ENCODE measurements around the gene TFEC. TPM values are rescaled to one million over a fixed set of nuclear protein-coding genes. Genes with fewer than 3 reads are reported as not detected.

TFEC gene
- total and polyA plus RNA-seq, 10 of the 15 experiments (the other 5 are each of a cell fraction or from before 2014, with no cell fraction given) = 0.18 to 5.8 (median 2.4) TPM

GRCh38 chr7:115888981-115889668 lies 141.4 kb downstream of the TFEC start (continued):
- TF ChIP-seq PKNOX1 (IDR thresholded peaks at IDR 0.05) (no peak), ATF7 (IDR thresholded peaks at IDR 0.05; ENCODE audit: low read depth) (no peak)

GRCh38 chr7:115885550-115885949 lies 145.0 kb downstream of the TFEC start:
- FAIRE-seq (no peak), DNase-seq (ENCODE audit: low read depth, low spot score) (no peak), ATAC-seq (no peak)
- no peak overlapping the region for H3K4me2 ChIP-seq (ENCODE audit: control insufficient read depth, insufficient read depth)
- no peaks in the 10 kb centered on the region for H4K20me1 ChIP-seq (ENCODE audit: control insufficient read depth, insufficient read depth)
- ChIA-PET SMC1A (ENCODE audit: uncharacterized antibody, unreplicated experiment) (no interaction called here), POLR2A (no interaction called here), CTCF (no interaction called here), RAD21 (ENCODE audit: unreplicated experiment) (no interaction called here)
- H2AFZ ChIP-seq (ENCODE audit: control insufficient read depth, low read depth, low read length) = no peak overlapping the region
- H3K79me2 ChIP-seq (ENCODE audit: control insufficient read depth, insufficient read depth, low read length) = no peaks in the 10 kb centered on the region
- H3K9ac ChIP-seq (ENCODE audit: control insufficient read depth, insufficient read depth, low read length) = no peak overlapping the region
- no peaks in the 10 kb centered on the region for H3K27me3 ChIP-seq (replicated peaks in 1 of 2; ENCODE audit: control insufficient read depth in 2 of 2, insufficient read depth in 2 of 2, low read length in 1 of 2)
- intact Hi-C loops (cut with micrococcal nuclease; ENCODE audit: unreplicated experiment) = no loop called here
- no peaks in the 10 kb centered on the region for H3K9me3 ChIP-seq (replicated peaks; ENCODE audit: control insufficient read depth, insufficient read depth, low read length)
- H3K27ac ChIP-seq (ENCODE audit: control insufficient read depth, insufficient read depth) = no peak overlapping the region
- no TSS peak for BruUV-seq (replicated peaks)
- WGBS (ENCODE audit: insufficient coverage, insufficient replicate concordance, low lambda C conversion rate, missing lambda C conversion rate) = 2% methylated on average over 2 of the region's 2 CpGs
- in situ Hi-C loops (cut with MboI) = no loop called here
- no peak overlapping the region for H3K4me3 ChIP-seq
- no peaks in the 10 kb centered on the region for H3K4me1 ChIP-seq (ENCODE audit: control insufficient read depth, insufficient read depth, low read length)
- no peaks in the 10 kb centered on the region for H3K36me3 ChIP-seq (ENCODE audit: control insufficient read depth in 2 of 2, insufficient read depth in 2 of 2, low read length in 1 of 2)
- TF ChIP-seq ZNF274 (IDR thresholded peaks at IDR 0.05; ENCODE audit: insufficient read depth, insufficient read length) (no peak), CREM (IDR thresholded peaks at IDR 0.05; ENCODE audit: low read depth) (no peak), MYB (IDR thresholded peaks at IDR 0.05; ENCODE audit: borderline replicate concordance, low read depth, low read length) (no peak), POU2F2 (IDR thresholded peaks at IDR 0.05; ENCODE audit: borderline replicate concordance, low read depth, low read length) (no peak), ZNF207 (IDR thresholded peaks at IDR 0.05; ENCODE audit: borderline replicate concordance) (no peak), ATF7 (IDR thresholded peaks at IDR 0.05; ENCODE audit: low read depth) (no peak), SP1 (IDR thresholded peaks at IDR 0.05; ENCODE audit: low read depth, low read length) (no peak), SREBF1 (IDR thresholded peaks at IDR 0.05; ENCODE audit: low read length) (no peak), EP300 (IDR thresholded peaks at IDR 0.05; ENCODE audit: borderline replicate concordance in 1 of 2, control insufficient read depth in 1 of 2, low read depth in 2 of 2, low read length in 2 of 2) (no peak), ASH2L (IDR thresholded peaks at IDR 0.05; ENCODE audit: borderline replicate concordance, low read depth) (no peak), ZNF217 (IDR thresholded peaks at IDR 0.05) (no peak), CEBPZ (IDR thresholded peaks at IDR 0.05; ENCODE audit: low read depth, low read length) (no peak), CBX3 (IDR thresholded peaks at IDR 0.05; ENCODE audit: borderline replicate concordance, low read depth) (no peak), NRF1 (conservative IDR thresholded peaks at IDR 0.05; ENCODE audit: low read depth, low read length) (no peak), CBFB (IDR thresholded peaks at IDR 0.05; ENCODE audit: low read depth) (no peak), E4F1 (IDR thresholded peaks at IDR 0.05; ENCODE audit: borderline replicate concordance, partially characterized antibody) (no peak)
